Measurements from ENCODE around the gene POU2F2.

Gene POU2F2

GRCh38 chr19:42150911-42151361 is 18.7 kb upstream of the POU2F2 start:
- peaks cover 71% of the 10 kb centered on the region for H3K27me3 ChIP-seq
- H3K36me3 ChIP-seq, result no peaks in the 10 kb centered on the region
- H3K4me3 ChIP-seq (ENCODE audit: low read depth in 1 of 2, low read length in 1 of 2), result no peak overlapping the region
- H3K27ac ChIP-seq, result no peak overlapping the region
- H3K4me1 ChIP-seq (ENCODE audit: control insufficient read depth in 1 of 2, insufficient read depth in 1 of 2, low read depth in 1 of 2, low read length in 1 of 2), result peaks cover 0 to 5% of the 10 kb centered on the region in 2 experiments
- no peak for TF ChIP-seq CTCF (IDR thresholded peaks at IDR 0.05)
- no peaks in the 10 kb centered on the region for H3K9me3 ChIP-seq

- H3K4me3 ChIP-seq (ENCODE audit: low read depth in 1 of 2, low read length in 1 of 2), result no peak overlapping the region
- H3K27me3 ChIP-seq, result peaks cover 69% of the 10 kb centered on the region
- no peak overlapping the region for H3K27ac ChIP-seq
- TF ChIP-seq CTCF (IDR thresholded peaks at IDR 0.05), result no peak
- H3K4me1 ChIP-seq (ENCODE audit: control insufficient read depth in 1 of 2, insufficient read depth in 1 of 2, low read depth in 1 of 2, low read length in 1 of 2), result peaks cover 0 to 5% of the 10 kb centered on the region in 2 experiments
- H3K36me3 ChIP-seq, result no peaks in the 10 kb centered on the region
- no peaks in the 10 kb centered on the region for H3K9me3 ChIP-seq
Measured at GRCh38 chr19:42150364-42150763, 18.1 kb upstream of the POU2F2 start.

GRCh38 chr19:42149447-42150202 is 17.4 kb upstream of the POU2F2 start:
- Histone ChIP-seq H3K9me3 (no peaks in the 10 kb centered on the region), H3K4me1 (ENCODE audit: control insufficient read depth in 1 of 2, insufficient read depth in 1 of 2, low read depth in 1 of 2, low read length in 1 of 2) (peaks cover 0 to 2% of the 10 kb centered on the region in 2 experiments), H3K27ac (no peak overlapping the region), H3K27me3 (peaks cover 72% of the 10 kb centered on the region), H3K36me3 (no peaks in the 10 kb centered on the region), H3K4me3 (ENCODE audit: low read depth in 1 of 2, low read length in 1 of 2) (no peak overlapping the region)
- TF ChIP-seq CTCF (IDR thresholded peaks at IDR 0.05), result no peak

- no peak overlapping the region for H3K4me3 ChIP-seq (ENCODE audit: low read depth in 1 of 2, low read length in 1 of 2)
- no peak overlapping the region for H3K27ac ChIP-seq
- peaks cover 84% of the 10 kb centered on the region for H3K27me3 ChIP-seq
- H3K4me1 ChIP-seq (ENCODE audit: control insufficient read depth in 1 of 2, insufficient read depth in 1 of 2, low read depth in 1 of 2, low read length in 1 of 2), result no peaks in the 10 kb centered on the region
- no peaks in the 10 kb centered on the region for H3K9me3 ChIP-seq
- no peaks in the 10 kb centered on the region for H3K36me3 ChIP-seq
- TF ChIP-seq CTCF (IDR thresholded peaks at IDR 0.05), result no peak
Measured at GRCh38 chr19:42148266-42148665, 16.0 kb upstream of the POU2F2 start.

- Histone ChIP-seq H3K9me3 (no peaks in the 10 kb centered on the region), H3K4me1 (ENCODE audit: control insufficient read depth in 1 of 2, insufficient read depth in 1 of 2, low read depth in 1 of 2, low read length in 1 of 2) (no peaks in the 10 kb centered on the region), H3K36me3 (no peaks in the 10 kb centered on the region), H3K4me3 (ENCODE audit: low read depth in 1 of 2, low read length in 1 of 2) (no peak overlapping the region), H3K27ac (no peak overlapping the region), H3K27me3 (peaks cover 84% of the 10 kb centered on the region)
- TF ChIP-seq CTCF (IDR thresholded peaks at IDR 0.05), result no peak
Measured at GRCh38 chr19:42143341-42144234, 11.3 kb upstream of the POU2F2 start.

Measured in neutrophil (primary cell).